ENCODE data around the gene EMC10.

GRCh38 chr19:50431343-50432220 lies 44.7 kb upstream of the EMC10 start:
- no peak for TF ChIP-seq CTCF (IDR thresholded peaks at IDR 0.05)
- TF ChIP-seq POLR2A (IDR thresholded peaks at IDR 0.05), result no peak

Data from thyroid gland (tissue), 4 donors.